Endothelial cell of umbilical vein (primary cell): Measurements from ENCODE around the gene PRKAG2.

Source experiments
- CTCF ChIP-seq, 2 donors: IDR thresholded peaks; 1 replicate in 1 of 2; 2 replicates in 1 of 2; pipeline ENCODE4 v1.5.1; 2011; ENCODE audit warnings: low read length in 2 of 2, mild to moderate bottlenecking in 2 of 2, moderate library complexity in 2 of 2, control low read depth in 1 of 2, inconsistent platforms in 1 of 2, low read depth in 1 of 2; ENCODE audit not compliant: insufficient read depth in 1 of 2; ENCODE audit errors: extremely low read depth in 1 of 2
- EZH2 ChIP-seq: IDR thresholded peaks from 2 replicates; pipeline ENCODE4 v1.6.1; 2012; ENCODE audit warnings: borderline replicate concordance, low read depth, mild to moderate bottlenecking, moderate library complexity, low read length, inconsistent platforms; ENCODE audit not compliant: severe bottlenecking
- GATA2 ChIP-seq: IDR thresholded peaks from 2 replicates; pipeline ENCODE4 v1.7.0; 2011; ENCODE audit warnings: low read depth, mild to moderate bottlenecking, moderate library complexity, mixed read lengths, low read length; ENCODE audit not compliant: insufficient read length, insufficient read depth
- JUN ChIP-seq: IDR thresholded peaks from 2 replicates; pipeline ENCODE4 v1.6.1; 2011; ENCODE audit warnings: borderline replicate concordance, low read depth; ENCODE audit not compliant: insufficient read length, insufficient read depth
- MYC ChIP-seq: IDR thresholded peaks from one replicate; pipeline ENCODE4 v1.6.1; 2011; ENCODE audit warnings: mild to moderate bottlenecking, low read depth, low read length
- POLR2A ChIP-seq: IDR thresholded peaks from 2 replicates; pipeline ENCODE4 v1.6.1; 2012; ENCODE audit warnings: low read depth, mild to moderate bottlenecking, control low read depth, low read length
- POLR2AphosphoS5 ChIP-seq: IDR thresholded peaks from 2 replicates; pipeline ENCODE4 v1.6.1; 2012; ENCODE audit warnings: low read depth, mild to moderate bottlenecking, control low read depth, low read length, moderate library complexity; ENCODE audit not compliant: insufficient read depth
- TF ChIP-seq, protein P1 (sequence below): IDR thresholded peaks from 2 replicates; pipeline ENCODE4 v1.6.1; 2011; ENCODE audit not compliant: insufficient read depth, insufficient read length

DNA sequence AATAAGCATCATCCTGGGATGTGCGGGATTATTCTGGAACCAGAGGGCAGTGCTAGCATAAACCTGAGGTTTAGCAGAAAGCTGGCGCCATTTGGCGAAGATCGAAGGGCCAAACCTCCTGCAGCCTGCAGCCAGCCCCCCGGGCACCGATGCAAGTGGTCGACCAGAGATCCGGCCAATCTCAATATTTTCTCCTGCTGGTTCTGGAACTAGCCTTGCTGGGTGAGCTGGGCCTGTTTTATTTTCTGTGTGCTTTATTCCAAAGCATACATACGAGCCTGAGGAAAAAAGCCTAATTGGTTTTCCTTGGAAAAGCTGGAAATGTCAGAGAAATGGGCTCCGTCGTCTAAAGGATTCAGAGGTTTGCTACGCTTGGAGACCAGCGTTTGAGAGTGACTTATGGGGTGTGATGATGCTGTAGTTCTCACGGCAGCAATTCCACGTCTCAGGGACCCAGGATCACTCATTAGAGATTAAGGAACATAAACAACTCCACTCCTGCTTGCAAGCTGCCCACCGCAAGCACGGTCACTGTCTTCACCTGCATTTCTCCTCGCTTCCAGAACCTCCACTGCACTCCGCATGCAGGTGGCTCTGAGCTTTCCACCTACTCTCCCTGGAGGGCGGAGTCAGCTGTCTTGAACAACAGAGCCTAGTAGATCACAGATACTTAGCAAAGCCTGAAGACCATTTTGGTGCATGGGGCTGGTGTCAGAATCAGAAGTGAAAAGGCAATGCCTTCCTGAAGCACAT is 60.2 kb downstream of the PRKAG2 start:
- no peak for TF ChIP-seq CTCF (IDR thresholded peaks at IDR 0.05; ENCODE audit: extremely low read depth in 1 of 2, insufficient read depth in 1 of 2, low read depth in 1 of 2, low read length in 2 of 2)
- no peak for TF ChIP-seq JUN
- TF ChIP-seq EZH2: no peak
- TF ChIP-seq, protein P1, sequence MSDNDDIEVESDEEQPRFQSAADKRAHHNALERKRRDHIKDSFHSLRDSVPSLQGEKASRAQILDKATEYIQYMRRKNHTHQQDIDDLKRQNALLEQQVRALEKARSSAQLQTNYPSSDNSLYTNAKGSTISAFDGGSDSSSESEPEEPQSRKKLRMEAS: no peak
- TF ChIP-seq GATA2: no peak
- no peak for TF ChIP-seq POLR2AphosphoS5
- TF ChIP-seq MYC: no peak
- TF ChIP-seq POLR2A: no peak
